HG02885 (cell line): ENCODE measurements around the gene DUSP3.

Experiments
- ATAC-seq: cut with Tn5 transposase; IDR thresholded peaks from one replicate; pipeline ENCODE4 v1.9.1; 2021; ENCODE audit warnings: mild to moderate bottlenecking; ENCODE audit not compliant: unreplicated experiment, poor library complexity

Gene DUSP3

DNA sequence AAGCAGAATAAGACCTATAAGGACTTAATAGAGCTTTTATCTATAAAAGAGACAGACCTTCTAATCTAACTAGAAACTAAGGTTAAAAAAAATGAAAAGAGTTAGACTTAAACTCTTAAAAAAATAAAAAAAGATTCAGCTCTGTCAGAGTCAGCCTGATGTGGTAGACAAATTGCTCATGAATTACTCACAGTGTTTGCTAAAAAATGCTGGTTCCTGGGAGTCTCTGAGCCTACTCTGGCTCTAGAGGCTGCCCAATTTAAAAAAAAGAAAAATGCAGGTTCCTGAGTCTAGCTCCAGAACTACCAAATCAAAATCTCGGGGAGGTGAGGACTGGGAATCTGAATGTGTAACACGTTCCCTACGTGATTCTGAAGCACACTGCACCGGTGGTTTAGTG lies 38.2 kb downstream of the DUSP3 start:
- ATAC-seq = no peak

DNA sequence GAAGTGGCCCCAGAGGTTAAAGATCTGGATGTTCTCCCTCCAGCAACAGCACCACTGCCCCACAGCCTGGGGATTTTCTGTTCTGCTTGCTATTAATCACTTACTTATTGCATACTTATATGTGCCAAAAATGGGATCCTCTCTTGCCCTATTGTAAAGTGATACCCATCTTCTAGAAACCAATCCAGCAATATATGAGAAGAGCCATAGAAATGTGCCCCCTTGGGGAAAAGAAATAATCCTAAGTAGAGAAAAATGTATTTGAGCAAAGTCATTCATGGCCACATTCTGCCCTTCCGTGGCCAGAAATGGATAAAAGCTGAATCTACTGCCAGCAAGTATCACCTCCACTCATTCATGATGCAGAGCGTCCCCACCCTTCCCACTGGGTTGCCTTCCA lies 41.1 kb downstream of the DUSP3 start:
- ATAC-seq = no peak

DNA sequence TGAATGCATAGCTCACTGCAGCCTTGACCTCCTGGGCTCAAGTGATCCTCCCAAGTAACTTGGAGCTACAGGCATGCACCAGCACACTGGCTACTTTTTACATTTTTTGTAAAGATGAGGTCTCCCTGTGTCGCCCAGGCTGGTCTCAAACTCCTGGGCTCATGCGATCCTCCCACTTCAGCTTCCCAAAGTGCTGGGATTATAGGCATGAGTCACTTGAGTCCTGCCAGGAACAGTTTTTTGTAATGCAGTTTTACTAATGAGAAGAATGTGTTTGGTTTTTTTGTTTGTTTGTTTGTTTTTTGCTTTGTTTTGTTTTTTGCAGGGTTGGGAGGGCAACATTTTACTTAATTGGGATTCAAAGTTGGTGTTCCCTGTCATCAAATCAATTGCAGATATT lies 42.4 kb downstream of the DUSP3 start:
- ATAC-seq = no peak

DNA sequence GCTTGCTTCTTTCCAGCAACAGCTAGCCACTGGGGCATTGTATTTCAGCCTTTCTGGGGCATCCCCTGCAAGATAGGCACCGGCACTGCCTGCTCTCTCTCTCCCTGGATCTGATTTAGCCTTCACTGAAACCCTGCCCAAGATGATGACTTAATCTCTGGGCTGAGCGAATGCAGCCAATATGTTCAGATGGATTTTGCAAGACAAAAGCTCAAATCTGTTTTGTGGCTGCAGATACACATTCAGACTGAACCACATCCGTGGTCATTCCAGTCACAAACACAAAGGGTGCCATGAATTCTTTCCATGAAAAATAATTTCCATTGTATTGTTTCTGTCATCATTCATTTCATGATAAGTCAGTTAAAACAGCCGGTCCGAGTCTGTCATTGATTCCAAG lies 44.4 kb downstream of the DUSP3 start:
- no peak for ATAC-seq

DNA sequence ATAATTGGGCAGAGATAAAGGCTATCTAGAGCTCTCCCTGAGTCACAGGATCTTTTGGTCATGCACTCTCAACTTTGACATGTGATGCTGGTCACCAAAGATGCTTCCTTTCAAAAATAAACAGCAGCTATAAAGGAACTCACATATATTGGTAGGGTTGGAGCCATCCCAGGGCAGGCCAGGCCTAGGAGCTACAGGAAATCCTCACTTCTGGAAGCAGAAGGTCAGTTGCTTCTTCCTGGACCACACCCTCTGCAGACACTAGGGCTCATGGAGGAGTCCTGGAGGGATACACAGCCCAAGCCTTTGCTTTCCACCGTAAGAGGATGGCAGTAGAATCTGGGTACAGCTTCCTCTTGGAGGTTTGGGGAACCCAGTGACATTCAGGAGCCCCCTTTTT lies 44.8 kb downstream of the DUSP3 start:
- ATAC-seq = no peak

DNA sequence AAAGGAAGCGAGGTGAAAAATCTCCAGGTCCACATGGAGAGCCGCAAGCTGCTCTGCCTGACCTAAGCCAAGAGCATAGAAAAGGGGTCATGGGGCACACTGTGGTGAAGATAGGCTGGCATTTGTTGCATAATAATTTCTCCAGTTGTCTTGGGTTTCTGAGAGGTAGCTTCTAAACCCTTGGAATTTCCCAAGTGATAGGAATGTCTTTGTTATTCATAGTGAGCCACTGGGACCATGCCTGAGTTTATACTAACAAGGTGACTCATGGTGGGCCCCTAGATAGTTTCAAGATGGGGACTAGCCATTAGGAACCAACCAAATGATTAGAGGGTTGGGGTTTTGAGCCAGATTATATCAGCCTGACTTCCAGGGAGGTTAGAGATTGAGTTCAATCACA lies 45.8 kb downstream of the DUSP3 start:
- no peak for ATAC-seq

DNA sequence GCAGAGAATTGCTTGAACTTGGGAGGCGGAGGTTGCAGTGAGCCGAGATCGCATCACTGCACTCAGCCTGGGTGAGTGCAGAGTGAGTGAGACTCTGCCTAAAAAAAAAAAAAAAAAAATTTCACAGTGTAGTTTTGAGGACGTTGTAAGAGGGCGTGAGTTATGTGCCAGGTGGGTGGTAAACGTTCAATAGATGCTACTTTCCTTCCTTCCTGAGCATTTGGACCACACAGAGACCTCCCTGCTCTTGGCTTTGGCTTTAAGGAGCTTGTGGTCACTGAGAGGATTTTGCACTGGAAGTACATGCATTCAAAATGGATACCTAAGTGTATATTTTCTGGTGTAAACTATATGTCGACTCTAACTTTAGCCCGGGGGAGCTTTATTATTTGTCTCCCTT lies 50.7 kb downstream of the DUSP3 start:
- no peak for ATAC-seq

DNA sequence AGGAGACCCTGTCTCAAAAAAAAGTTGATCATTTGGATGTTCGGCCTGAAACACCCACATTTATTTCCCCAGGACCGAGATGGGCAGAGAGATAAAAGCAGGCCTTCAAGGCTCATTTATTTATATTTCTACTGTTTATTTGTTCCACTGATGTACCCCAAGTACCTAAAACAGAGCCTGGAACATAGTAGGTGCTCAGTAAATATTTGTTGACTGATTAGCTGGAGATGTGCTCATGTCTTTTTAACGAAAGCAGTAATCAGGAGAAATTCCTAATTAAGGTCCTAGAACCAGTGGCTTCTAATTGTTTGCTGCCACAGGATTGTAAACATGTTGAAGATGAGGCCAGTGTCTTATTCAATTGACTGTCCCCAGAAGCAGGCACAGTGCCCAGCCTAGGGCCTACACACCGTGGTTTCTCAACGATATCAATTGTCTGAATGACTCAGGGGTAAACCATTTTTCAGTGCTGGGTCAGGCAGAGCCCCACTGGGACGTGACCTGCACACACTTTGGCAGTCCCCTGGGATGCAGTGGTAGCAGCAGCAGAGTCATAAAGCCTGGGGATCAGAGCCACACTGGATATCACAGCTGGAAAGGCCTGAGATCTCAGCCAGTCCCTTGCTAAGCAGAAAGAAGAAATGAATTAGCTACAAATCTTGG lies 54.9 kb downstream of the DUSP3 start:
- ATAC-seq = no peak

DNA sequence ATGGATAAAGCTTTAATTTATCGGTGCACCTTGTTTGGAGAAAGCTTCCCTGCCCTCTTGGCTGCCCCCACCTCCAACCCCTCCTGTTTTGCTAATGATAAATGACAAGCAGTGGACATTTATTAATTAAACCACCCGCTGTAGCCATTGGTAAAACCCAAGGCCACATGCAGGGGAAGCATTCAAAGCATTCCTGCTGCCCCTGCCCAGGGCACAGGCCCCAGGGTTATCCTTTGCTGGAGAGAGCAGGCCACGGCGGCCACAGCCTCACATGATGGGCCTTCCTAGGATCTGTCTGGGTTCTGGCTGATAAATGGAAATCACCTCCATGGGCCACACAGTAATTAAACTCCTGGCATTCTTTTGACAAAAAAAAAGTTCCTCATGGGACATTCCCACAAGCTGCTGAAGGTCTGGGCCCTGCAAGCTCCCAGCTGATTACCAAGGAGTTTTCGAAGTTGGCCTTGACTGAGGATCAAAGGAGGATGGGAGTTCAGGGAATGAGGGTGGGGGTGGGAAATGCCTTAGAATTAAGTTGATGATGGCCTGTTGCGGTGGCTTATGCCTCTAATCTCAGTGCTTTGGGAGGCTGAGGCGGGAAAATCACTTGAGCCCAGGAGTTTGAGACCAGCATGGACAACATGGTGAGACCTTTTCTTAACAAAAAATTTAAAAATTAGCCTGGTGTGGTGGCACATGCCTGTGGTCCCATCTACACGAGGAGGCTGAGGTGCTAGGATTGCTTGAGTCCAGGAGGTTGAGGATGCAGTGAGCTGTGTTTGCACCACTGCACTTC lies 55.7 kb downstream of the DUSP3 start:
- no peak for ATAC-seq

DNA sequence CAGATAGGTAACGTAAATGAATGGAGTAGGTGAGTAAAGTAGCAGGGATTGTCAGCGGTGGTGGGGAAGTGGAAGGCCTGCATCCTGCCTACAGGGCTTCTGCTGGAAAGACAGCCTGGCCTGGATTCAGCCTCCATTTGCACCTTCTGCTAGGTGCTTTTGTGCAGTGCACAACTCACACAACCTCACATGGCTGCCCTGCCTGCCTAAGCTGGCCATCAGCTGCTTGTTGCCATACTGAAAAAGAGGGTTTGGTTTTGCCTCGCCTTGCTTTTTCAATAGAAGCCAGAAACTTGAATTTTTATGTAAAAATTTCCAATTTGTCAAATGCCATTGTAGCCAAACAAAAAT lies 56.5 kb downstream of the DUSP3 start:
- no peak for ATAC-seq

DNA sequence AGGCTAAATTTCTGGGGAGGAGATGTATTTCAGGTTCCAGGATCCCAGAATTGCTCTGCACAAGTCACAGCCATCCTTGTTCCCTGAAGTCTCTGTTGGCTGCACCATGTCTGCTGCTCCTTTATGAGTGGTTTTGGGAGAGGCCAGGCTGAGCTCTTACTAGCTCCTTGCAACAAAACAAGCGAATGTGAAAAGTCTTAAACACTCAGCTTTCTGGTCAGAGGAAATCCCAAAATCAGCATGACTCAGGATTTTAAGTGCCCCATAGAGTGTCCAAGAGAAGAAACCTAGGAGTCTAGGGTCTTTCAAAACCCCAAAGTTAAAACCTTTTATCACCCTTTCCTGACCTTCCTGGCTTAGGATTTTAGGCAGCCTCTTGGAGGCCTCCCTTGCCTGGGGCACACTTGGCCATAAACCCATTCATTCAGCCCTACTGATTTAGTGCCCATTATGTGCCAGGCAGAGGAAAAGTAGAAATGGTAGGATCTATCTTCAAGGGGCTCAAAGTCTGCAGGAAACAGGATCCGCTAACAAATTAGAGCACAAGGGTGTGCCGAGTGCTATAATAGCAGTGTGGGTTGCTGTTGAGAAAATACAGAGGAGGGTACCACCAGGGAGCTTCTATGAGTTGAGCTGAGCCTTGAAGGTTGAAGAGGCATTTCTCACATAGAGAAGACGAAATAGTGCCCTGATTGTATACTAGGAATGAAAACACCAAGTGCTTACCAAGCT lies 57.1 kb downstream of the DUSP3 start:
- ATAC-seq = no peak

DNA sequence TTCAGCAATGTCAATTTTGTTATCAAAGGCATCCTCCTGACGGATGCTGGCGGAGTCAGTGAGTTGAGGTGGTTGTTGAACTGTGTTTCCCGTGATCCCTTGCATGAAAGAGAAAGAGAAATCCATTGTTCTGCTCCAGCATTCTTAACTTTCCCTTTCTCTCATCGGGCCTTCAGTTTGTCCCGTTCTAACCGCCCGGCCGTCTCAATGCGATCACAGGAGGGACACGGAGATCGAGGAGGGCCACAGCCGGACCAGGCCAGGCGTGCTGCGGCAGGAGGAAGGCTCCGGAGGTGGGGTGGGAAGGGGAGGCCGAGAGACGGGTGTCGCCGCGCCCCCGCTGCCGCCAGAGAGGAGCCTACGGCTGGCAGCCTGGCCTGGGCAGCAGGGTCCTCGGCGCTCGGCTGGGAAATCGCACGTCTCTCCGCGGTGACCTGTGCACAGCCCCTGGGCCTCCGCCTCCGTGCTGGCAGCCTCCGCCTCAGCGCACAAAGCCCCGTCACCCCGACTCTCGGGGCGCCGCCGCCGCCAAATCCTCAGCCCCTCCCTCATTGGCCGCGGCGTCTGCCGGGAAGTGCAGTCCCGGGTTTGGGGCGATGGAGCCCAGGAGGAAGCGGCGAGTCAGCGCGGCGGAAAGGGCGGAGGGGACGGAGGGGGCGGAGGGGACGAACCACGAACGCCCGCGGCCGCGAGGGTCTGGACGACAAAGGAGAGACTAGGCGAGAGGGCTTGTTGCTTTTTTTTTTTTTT lies 58.3 kb downstream of the DUSP3 start:
- peak; percentile 69 for ATAC-seq

DNA sequence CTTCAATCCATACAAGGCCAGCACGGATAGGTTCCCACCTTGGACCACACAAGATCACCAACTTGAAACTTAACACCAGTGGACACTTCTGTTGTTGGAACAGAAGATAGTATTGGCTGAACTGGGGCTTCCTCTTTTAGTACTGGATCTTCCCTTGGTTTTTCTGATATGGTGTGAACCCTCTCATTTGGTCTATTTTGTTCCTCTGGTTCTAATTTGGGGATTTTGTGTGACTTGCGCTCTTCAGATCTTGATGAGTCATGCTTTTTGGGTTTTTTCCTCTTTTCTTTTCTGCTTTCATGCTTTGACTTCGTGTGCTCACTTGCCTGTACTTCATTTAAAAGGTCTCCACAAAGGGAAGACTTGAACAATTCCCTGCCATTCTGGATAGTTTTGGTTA lies 59.2 kb downstream of the DUSP3 start:
- ATAC-seq = no peak

DNA sequence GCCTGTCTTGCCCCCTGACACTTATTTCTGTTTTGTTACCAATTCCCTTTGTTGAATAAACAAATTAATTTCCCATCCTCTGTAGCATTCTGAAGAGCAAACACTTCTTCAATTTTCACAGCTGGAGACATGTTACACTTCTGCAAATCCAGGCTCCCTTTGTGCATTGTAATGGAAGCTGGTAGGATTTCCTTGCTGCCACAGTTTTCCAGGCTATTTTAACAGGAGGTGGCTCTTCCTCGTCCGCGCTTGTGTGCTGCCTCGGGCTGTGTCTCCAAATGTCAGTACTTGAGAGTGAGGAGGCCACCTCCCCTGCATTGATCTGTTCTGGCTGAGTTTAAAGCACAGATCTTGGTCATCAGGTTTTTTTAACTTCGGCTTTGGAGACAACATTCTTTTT lies 60.2 kb downstream of the DUSP3 start:
- no peak for ATAC-seq

DNA sequence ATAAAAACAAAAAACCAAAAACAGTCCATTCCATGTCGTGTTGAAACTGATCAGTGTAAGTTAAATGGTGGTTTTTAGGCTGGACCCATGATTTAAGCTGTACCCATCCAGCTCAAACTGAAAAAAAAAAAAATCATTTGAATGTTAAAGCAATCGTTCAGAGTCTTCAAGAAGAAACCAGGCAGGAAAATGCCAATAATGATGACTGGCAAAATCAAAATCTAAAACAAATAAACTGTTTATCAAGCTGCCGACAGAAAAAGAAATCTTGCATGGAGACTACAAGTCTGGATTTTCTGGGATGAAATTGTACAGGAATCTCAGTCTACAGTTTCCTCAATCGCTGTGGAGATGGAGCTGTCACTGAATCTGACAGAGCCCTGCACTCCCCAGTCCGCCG lies 60.9 kb downstream of the DUSP3 start:
- no peak for ATAC-seq
